H1 (cell line): Measurements from ENCODE around the gene KIR2DL4.
"Not testable (repeated sequence)": the region's sequence is repeated elsewhere in the genome, so short reads cannot be mapped to it uniquely, and the experiment has no call there.

ENCODE experiments used
- CTCF ChIP-seq, 3 experiments: IDR thresholded peaks; 1 replicate in 2 of 3; 2 replicates in 1 of 3; pipeline versions ENCODE4 v1.5.1 to v1.6.1; 2011; ENCODE audit warnings: low read length in 3 of 3, mild to moderate bottlenecking in 3 of 3, inconsistent platforms in 2 of 3, low read depth in 1 of 3, moderate library complexity in 1 of 3; ENCODE audit not compliant: insufficient read depth in 1 of 3; ENCODE audit errors: control extremely low read depth in 1 of 3
- EZH2 ChIP-seq: fragments of 200-600 bp; sonication (generic); IDR thresholded peaks from 2 replicates; pipeline ENCODE4 v1.7.1; 2012; ENCODE audit warnings: low read depth, mild to moderate bottlenecking, moderate library complexity, low read length, inconsistent platforms; ENCODE audit not compliant: severe bottlenecking

- not testable (repeated sequence) for TF ChIP-seq CTCF (IDR thresholded peaks at IDR 0.05; ENCODE audit: control extremely low read depth in 1 of 3, insufficient read depth in 1 of 3, low read depth in 1 of 3, low read length in 3 of 3); EZH2
Observed at GRCh38 chr19:54863459-54863858, 60.0 kb downstream of the KIR2DL4 start.
